ENCODE data around the gene PGAM5. TPM values are rescaled to one million over a fixed set of nuclear protein-coding genes. Genes with fewer than 3 reads are reported as not detected.

Gene PGAM5
- total and polyA plus RNA-seq, 2 of the 4 experiments (the other 2 are of a cell fraction): 25.2 to 37.8 TPM

DNA sequence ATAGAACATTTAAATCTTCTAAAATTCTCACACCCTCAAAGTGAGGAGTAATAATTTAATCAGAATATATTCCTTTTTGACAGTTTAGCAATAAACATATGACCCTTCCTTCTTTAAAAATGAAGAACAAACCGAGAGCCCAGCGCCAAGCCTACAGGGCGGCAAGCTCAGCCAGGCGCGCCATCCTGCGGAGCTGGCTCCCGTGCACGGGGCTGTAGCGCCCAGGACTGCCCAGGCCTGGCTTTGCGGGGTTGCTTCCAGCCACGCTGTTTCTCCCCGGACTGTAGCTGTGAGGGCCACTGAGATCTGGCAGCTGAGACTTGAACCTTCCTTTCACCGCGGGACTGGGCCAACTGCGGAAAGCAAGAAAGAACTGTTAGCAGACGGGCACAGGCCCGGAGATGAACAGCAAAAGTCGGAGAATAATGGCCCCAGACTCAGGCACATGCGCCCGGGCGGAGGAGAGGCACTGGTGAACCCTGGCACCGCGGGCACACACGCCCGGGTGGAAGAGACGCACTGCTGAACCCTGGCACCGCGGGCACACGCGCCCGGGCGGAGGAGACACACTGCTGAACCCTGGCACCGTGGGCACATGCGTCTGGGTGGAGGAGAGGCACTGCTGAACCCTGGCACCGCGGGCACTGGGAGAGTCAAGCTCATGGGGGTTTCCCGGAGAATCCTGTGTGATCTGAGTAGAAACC is 16.6 kb downstream of the PGAM5 start:
- H3K4me2 ChIP-seq (ENCODE audit: low read depth, low read length): no peak overlapping the region
- H4K91ac ChIP-seq (ENCODE audit: insufficient read depth, low read depth, low read length): no peak overlapping the region
- peaks cover 68% of the 10 kb centered on the region for H3K36me3 ChIP-seq (ENCODE audit: control insufficient read depth, insufficient read depth, low read length)
- no peak overlapping the region for H3K4ac ChIP-seq (ENCODE audit: low read depth, low read length)
- no peaks in the 10 kb centered on the region for H3K4me1 ChIP-seq (ENCODE audit: control insufficient read depth, insufficient read depth, low read length)
- intact Hi-C loops (cut with micrococcal nuclease): no loop called here
- no peak overlapping the region for H2AFZ ChIP-seq (replicated peaks; ENCODE audit: low read length, poor library complexity)
- no peak overlapping the region for H2BK15ac ChIP-seq (ENCODE audit: low read depth, low read length)
- H3K27me3 ChIP-seq (ENCODE audit: control insufficient read depth, insufficient read depth, low read length): no peaks in the 10 kb centered on the region
- H2AK9ac ChIP-seq (replicated peaks; ENCODE audit: low read depth, low read length, poor library complexity): no peak overlapping the region
- no peak overlapping the region for H3K18ac ChIP-seq (ENCODE audit: low read depth, low read length)
- no peak overlapping the region for H4K5ac ChIP-seq (ENCODE audit: low read depth, low read length)
- no peaks in the 10 kb centered on the region for H3K9me3 ChIP-seq (ENCODE audit: control insufficient read depth, insufficient read depth, low read length)
- ATAC-seq (ENCODE audit: low read depth): no peak
- no peak overlapping the region for H3K14ac ChIP-seq (replicated peaks; ENCODE audit: low read depth, low read length)
- no peak overlapping the region for H2AK5ac ChIP-seq (ENCODE audit: low read depth, low read length)
- no peak overlapping the region for H2BK5ac ChIP-seq (ENCODE audit: low read depth, low read length, poor library complexity, severe bottlenecking)
- TF ChIP-seq SMC3 (IDR thresholded peaks at IDR 0.05; ENCODE audit: low read depth, low read length): no peak
- no peak for TF ChIP-seq POLR2A (IDR thresholded peaks at IDR 0.05; ENCODE audit: low read depth, low read length)
- TF ChIP-seq RAD21 (IDR thresholded peaks at IDR 0.05; ENCODE audit: low read length): no peak
- TF ChIP-seq MXI1 (IDR thresholded peaks at IDR 0.05; ENCODE audit: borderline replicate concordance, low read depth, low read length): no peak
- TF ChIP-seq RFX5 (IDR thresholded peaks at IDR 0.05; ENCODE audit: low read depth, low read length): no peak
- TF ChIP-seq NFE2L2 (IDR thresholded peaks at IDR 0.05; ENCODE audit: low read depth, low read length): no peak
- TF ChIP-seq MAZ (IDR thresholded peaks at IDR 0.05; ENCODE audit: borderline replicate concordance, low read depth, low read length): no peak
- TF ChIP-seq, protein P1, sequence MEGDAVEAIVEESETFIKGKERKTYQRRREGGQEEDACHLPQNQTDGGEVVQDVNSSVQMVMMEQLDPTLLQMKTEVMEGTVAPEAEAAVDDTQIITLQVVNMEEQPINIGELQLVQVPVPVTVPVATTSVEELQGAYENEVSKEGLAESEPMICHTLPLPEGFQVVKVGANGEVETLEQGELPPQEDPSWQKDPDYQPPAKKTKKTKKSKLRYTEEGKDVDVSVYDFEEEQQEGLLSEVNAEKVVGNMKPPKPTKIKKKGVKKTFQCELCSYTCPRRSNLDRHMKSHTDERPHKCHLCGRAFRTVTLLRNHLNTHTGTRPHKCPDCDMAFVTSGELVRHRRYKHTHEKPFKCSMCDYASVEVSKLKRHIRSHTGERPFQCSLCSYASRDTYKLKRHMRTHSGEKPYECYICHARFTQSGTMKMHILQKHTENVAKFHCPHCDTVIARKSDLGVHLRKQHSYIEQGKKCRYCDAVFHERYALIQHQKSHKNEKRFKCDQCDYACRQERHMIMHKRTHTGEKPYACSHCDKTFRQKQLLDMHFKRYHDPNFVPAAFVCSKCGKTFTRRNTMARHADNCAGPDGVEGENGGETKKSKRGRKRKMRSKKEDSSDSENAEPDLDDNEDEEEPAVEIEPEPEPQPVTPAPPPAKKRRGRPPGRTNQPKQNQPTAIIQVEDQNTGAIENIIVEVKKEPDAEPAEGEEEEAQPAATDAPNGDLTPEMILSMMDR (conservative IDR thresholded peaks at IDR 0.05; ENCODE audit: low read depth, low read length): no peak
- TF ChIP-seq CHD1 (IDR thresholded peaks at IDR 0.05; ENCODE audit: low read depth, low read length): no peak
- no peak for TF ChIP-seq RCOR1 (IDR thresholded peaks at IDR 0.05; ENCODE audit: insufficient replicate concordance, low read length)
- TF ChIP-seq BHLHE40 (IDR thresholded peaks at IDR 0.05; ENCODE audit: low read depth, low read length): no peak
- TF ChIP-seq, protein P2, sequence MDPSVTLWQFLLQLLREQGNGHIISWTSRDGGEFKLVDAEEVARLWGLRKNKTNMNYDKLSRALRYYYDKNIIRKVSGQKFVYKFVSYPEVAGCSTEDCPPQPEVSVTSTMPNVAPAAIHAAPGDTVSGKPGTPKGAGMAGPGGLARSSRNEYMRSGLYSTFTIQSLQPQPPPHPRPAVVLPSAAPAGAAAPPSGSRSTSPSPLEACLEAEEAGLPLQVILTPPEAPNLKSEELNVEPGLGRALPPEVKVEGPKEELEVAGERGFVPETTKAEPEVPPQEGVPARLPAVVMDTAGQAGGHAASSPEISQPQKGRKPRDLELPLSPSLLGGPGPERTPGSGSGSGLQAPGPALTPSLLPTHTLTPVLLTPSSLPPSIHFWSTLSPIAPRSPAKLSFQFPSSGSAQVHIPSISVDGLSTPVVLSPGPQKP (IDR thresholded peaks at IDR 0.05; ENCODE audit: borderline replicate concordance, low read depth, low read length): no peak
- no peak for TF ChIP-seq CEBPB (IDR thresholded peaks at IDR 0.05; ENCODE audit: low read depth, low read length)
- no peak for TF ChIP-seq FOS (IDR thresholded peaks at IDR 0.05; ENCODE audit: low read depth, low read length)
- no peak overlapping the region for H3K23ac ChIP-seq (ENCODE audit: low read depth, low read length)
- ChIA-PET POLR2A (ENCODE audit: unreplicated experiment) (no interaction called here), CTCF (no interaction called here)
- WGBS, 2 experiments (ENCODE audit: extremely low coverage in 2 of 2, insufficient read length in 1 of 2): 90% methylated on average over 20 of the region's 37 CpGs; no CpG with 5 or more reads in 1 of the 2 experiments
- in situ Hi-C loops (cut with MboI; ENCODE audit: low sequenced_read_pairs): no loop called here
- no peak overlapping the region for H2BK20ac ChIP-seq (ENCODE audit: low read depth, low read length)
- no peak overlapping the region for H3K4me3 ChIP-seq (ENCODE audit: insufficient read depth, low read depth, low read length)
- peaks cover 30% of the 10 kb centered on the region for H4K20me1 ChIP-seq (ENCODE audit: insufficient read depth, low read length)
- H3K56ac ChIP-seq (ENCODE audit: extremely low read depth, insufficient read depth, low read length): no peak overlapping the region
- no peak overlapping the region for H2BK120ac ChIP-seq (ENCODE audit: low read depth, low read length)
- H3K79me1 ChIP-seq (ENCODE audit: low read depth in 1 of 2, low read length in 2 of 2): peaks cover 27 to 47% of the 10 kb centered on the region in 2 experiments
- no peaks in the 10 kb centered on the region for H3K9me1 ChIP-seq (ENCODE audit: insufficient read depth, low read length)
- no peak for DNase-seq
- no TSS peak for BruUV-seq (replicated peaks)
- dilution Hi-C loops (cut with HindIII; ENCODE audit: low sequenced_read_pairs, unreplicated experiment): no loop called here
- no peak overlapping the region for H4K8ac ChIP-seq (ENCODE audit: low read depth in 2 of 2, low read length in 2 of 2)
- no peak overlapping the region for H3K9ac ChIP-seq (ENCODE audit: low read depth, low read length)
- no peak overlapping the region for H3K27ac ChIP-seq (ENCODE audit: insufficient read depth, low read length)
